Cardiac fibroblast (primary cell): ENCODE data around the gene CEP112.
"Not testable (repeated sequence)": the region's sequence is repeated elsewhere in the genome, so short reads cannot be mapped to it uniquely, and the experiment has no call there.

Experiments
- DNase-seq, 2 donors: peaks; one replicate each; pipeline versions ENCODE4 v3.0.0 to v3.0.0-alpha.2; 2010; ENCODE audit warnings: low read depth in 2 of 2
- H3K4me3 ChIP-seq, 2 donors: replicated peaks in 1 of 2; 1 replicate in 1 of 2; 2 replicates in 1 of 2; pipeline ENCODE4 v1.5.1; 2011; ENCODE audit warnings: low read depth in 2 of 2, low read length in 2 of 2, mild to moderate bottlenecking in 2 of 2, moderate library complexity in 1 of 2
- CTCF ChIP-seq: IDR thresholded peaks from one replicate; pipeline ENCODE4 v1.5.1; 2011; ENCODE audit warnings: low read depth, mild to moderate bottlenecking, low read length, inconsistent platforms

Gene CEP112

GRCh38 chr17:65737451-65737850, 454.5 kb downstream of the CEP112 start:
- DNase-seq, result no peak
- no peak overlapping the region for H3K4me3 ChIP-seq
- no peak for TF ChIP-seq CTCF

DNA sequence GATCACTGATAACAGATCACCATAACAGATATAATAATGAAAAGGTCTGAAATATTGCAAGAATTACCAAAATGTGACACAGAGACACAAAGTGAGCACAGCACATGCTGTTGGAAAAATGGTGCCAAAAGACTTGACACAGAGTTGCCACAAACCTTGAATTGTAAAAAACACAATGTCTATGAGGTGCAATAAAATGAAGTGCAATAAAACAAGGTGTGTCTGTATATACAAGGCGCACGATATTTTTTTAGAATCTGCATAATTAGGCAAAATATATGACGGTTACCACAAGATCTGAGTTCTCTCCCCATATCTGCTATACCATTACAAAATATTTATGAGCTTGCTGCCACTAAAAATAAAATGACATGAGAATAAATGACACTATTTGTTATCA, 458.6 kb downstream of the CEP112 start:
- no peak overlapping the region for H3K4me3 ChIP-seq
- TF ChIP-seq CTCF, result no peak
- DNase-seq, result no peak

DNA sequence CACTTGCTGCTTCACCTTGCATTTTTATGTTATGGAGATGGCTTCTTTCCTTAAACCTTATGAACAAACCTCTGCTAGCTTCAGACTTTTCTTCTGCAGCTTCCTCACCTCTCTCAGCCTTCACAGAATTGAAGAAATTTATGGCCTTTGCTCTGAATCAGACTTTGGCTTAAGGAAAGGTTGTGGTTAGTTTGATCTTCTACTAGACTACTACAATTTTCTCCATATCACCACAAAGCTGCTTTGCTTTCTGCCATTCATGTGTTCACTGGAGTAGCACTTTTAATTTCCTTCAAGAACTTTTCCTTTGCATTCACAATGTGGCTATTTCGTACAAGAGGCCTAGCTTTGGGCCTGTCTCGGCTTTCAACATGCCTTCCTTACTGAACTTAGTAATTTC, 459.3 kb downstream of the CEP112 start:
- not testable (repeated sequence) for DNase-seq, H3K4me3 ChIP-seq

DNA sequence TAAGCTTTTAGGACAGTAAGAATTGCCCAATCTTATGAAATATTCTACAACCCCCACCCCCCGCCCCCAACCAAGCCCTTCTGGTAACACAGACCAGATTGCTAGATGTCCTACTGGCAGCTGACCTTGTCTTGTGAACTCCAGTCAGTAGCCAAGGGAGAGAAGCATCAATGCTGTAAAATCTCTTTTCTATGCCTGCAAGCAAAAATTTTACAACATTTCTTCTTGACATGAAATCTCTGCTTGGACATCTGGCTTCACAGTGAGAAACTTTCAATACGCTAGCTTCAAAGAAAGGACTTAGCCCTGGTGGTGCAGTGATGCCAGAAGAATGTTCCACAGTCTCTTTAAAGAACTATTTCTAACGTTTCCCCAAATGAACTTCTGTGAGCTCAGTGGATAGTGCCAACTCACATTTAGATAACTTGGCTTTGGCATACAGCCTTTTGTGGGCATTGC, 461.2 kb downstream of the CEP112 start:
- TF ChIP-seq CTCF, result no peak
- DNase-seq, result peak in 1 of 2 donors; percentile 83

DNA sequence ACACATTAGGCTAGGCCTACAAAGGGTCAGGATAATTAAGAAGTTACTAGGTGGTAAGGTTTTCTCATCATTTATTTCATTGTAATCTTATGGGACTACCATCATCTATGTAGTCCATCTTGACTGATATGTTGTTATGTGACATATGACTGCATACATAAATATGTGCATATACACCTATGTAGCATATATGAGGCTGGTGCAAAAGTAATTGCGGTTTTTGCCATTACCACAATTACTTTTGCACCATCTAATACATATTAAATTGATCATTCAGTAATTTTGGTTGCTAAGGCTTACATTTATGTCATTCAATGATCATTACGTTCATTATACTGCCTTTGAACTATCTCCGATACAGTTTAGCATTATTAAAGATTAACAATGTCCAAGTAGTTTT, 462.7 kb downstream of the CEP112 start:
- TF ChIP-seq CTCF, result no peak
- no peak overlapping the region for H3K4me3 ChIP-seq
- no peak for DNase-seq

More for the DNA sequence above, 461.2 kb downstream of the CEP112 start:
- H3K4me3 ChIP-seq, result no peak overlapping the region

- DNase-seq, result no peak
- no peak for TF ChIP-seq CTCF
Observed at GRCh38 chr17:65727832-65728231, 464.1 kb downstream of the CEP112 start.

GRCh38 chr17:65727246-65727645, 464.7 kb downstream of the CEP112 start:
- DNase-seq, result no peak
- H3K4me3 ChIP-seq, result no peak overlapping the region
- no peak for TF ChIP-seq CTCF

More at GRCh38 chr17:65727832-65728231, 464.1 kb downstream of the CEP112 start:
- H3K4me3 ChIP-seq, result no peak overlapping the region
